HepG2 (cell line): ENCODE data around the gene TACC3. TPM values are rescaled to one million over a fixed set of nuclear protein-coding genes. Genes with fewer than 3 reads are reported as not detected.
A peak's percentile ranks its signal among the peaks of the same experiment; 100 is the strongest.

Experiments used
- ATAC-seq: fragments of 200-7000 bp; cut with Tn5 transposase; 3 replicates; pipeline ENCODE4 v1.9.1; 2020; ENCODE audit warnings: mild to moderate bottlenecking, moderate library complexity
- BruUV-seq: library from RNA; stranded (reverse); fragments of 400-500 nt; replicated peaks from 2 replicates; lab custom pipeline; 2021; lab: Mats Ljungman, UMichigan
- CTCF ChIA-PET: fragments of 300-600 bp; formaldehyde crosslinking; extraction: SDS; loops from one replicate; lab custom pipeline; 2021; ENCODE audit warnings: low total read pairs, inconsistent platforms, low intra/inter-chr PET ratio; lab: Yijun Ruan, JAX
- POLR2A ChIA-PET: fragments of 350-600 bp; sonication (Branson Sonifier 250); formaldehyde crosslinking; loops from one replicate; lab custom pipeline; 2020; ENCODE audit warnings: antibody characterized with exemption, inconsistent platforms; lab: Yijun Ruan, JAX
- DNase-seq: peaks from one replicate; pipeline ENCODE4 v3.0.0-alpha.2; 2015; ENCODE audit warnings: low spot score
- FAIRE-seq: peaks from 3 replicates; lab custom pipeline; 2011; peaks lifted over from hg19 to GRCh38; lab: Jason Lieb, UNC
- H2AFZ ChIP-seq: one replicate; pipeline ENCODE4 v1.6.1; 2011; ENCODE audit warnings: low read length, inconsistent platforms
- H3K27ac ChIP-seq: fragments of 300-600 bp; 3 replicates; pipeline ENCODE4 v1.8.0; 2011; ENCODE audit warnings: mixed run types, mild to moderate bottlenecking, mixed read lengths, low read length, inconsistent platforms; ENCODE audit not compliant: insufficient read depth; ENCODE audit errors: extremely low read length
- H3K27me3 ChIP-seq, 2 experiments: fragments of 200-600 bp in 1 of 2; 2 replicates in 1 of 2; 3 replicates in 1 of 2; pipeline versions ENCODE4 v1.6.0 to v1.8.0; 2011; ENCODE audit warnings: low read length in 2 of 2, mild to moderate bottlenecking in 2 of 2, moderate library complexity in 2 of 2, inconsistent platforms in 1 of 2; ENCODE audit not compliant: insufficient read depth in 2 of 2, control insufficient read depth in 1 of 2
- H3K36me3 ChIP-seq, 2 experiments: fragments of 200-600 bp in 1 of 2; replicated peaks in 1 of 2; 2 replicates in 1 of 2; 3 replicates in 1 of 2; pipeline versions ENCODE4 v1.5.1 to v1.8.0; 2011; ENCODE audit warnings: low read length in 2 of 2, inconsistent platforms in 1 of 2; ENCODE audit not compliant: insufficient read depth in 2 of 2, control insufficient read depth in 1 of 2
- H3K4me1 ChIP-seq: 2 replicates; pipeline ENCODE4 v1.5.1; 2012; ENCODE audit warnings: low read length, inconsistent platforms; ENCODE audit not compliant: insufficient read depth
- H3K4me2 ChIP-seq: 2 replicates; pipeline ENCODE4 v1.6.0; 2011; ENCODE audit warnings: low read depth, low read length, inconsistent platforms
- H3K4me3 ChIP-seq, 3 experiments: fragments of 200-600 bp in 1 of 3; sonication (generic), shearing (Covaris generic) in 1 of 3; replicated peaks in 1 of 3; 2 replicates each; pipeline ENCODE4 v1.5.1; 2011 to 2016; ENCODE audit warnings: low read length in 3 of 3, inconsistent platforms in 2 of 3, low read depth in 2 of 3, mild to moderate bottlenecking in 2 of 3, control low read depth in 1 of 3, mixed read lengths in 1 of 3; ENCODE audit not compliant: insufficient read depth in 1 of 3
- H3K79me2 ChIP-seq: one replicate; pipeline ENCODE4 v1.6.1; 2011; ENCODE audit warnings: low read length, inconsistent platforms; ENCODE audit not compliant: insufficient read depth
- H3K9ac ChIP-seq: 2 replicates; pipeline ENCODE4 v1.6.0; 2011; ENCODE audit warnings: mild to moderate bottlenecking, low read depth, low read length, inconsistent platforms; ENCODE audit not compliant: insufficient read depth
- H3K9me3 ChIP-seq: 2 replicates; pipeline ENCODE4 v1.5.1; 2012; ENCODE audit warnings: mild to moderate bottlenecking, low read length
- H4K20me1 ChIP-seq: 2 replicates; pipeline ENCODE4 v1.6.0; 2011; ENCODE audit warnings: inconsistent platforms, mild to moderate bottlenecking, low read length, moderate library complexity; ENCODE audit not compliant: insufficient read depth
- BCL3 ChIP-seq: sonication (generic); formaldehyde crosslinking; IDR thresholded peaks from 2 replicates; pipeline ENCODE4 v1.5.1; 2020; ENCODE audit warnings: mild to moderate bottlenecking, missing genetic modification reagents, moderate library complexity
- ELF1 ChIP-seq: sonication (generic); formaldehyde crosslinking; IDR thresholded peaks from 2 replicates; pipeline ENCODE4 v1.4.0; 2020; ENCODE audit warnings: missing genetic modification reagents
- FOSL1 ChIP-seq: sonication (generic); formaldehyde crosslinking; IDR thresholded peaks from 2 replicates; pipeline ENCODE4 v1.9.0; 2021; ENCODE audit warnings: missing genetic modification reagents, borderline replicate concordance
- GATAD2A ChIP-seq: IDR thresholded peaks from 2 replicates; pipeline ENCODE4 v1.6.1; 2016
- IRF1 ChIP-seq: sonication (generic); formaldehyde crosslinking; IDR thresholded peaks from 2 replicates; pipeline ENCODE4 v1.4.0; 2020; ENCODE audit warnings: low read depth, mild to moderate bottlenecking, missing genetic modification reagents
- KAT7 ChIP-seq: IDR thresholded peaks from 2 replicates; pipeline ENCODE4 v1.6.1; 2018; ENCODE audit warnings: borderline replicate concordance, missing compliant biosample characterization
- KAT8 ChIP-seq: IDR thresholded peaks from 2 replicates; pipeline ENCODE4 v1.6.1; 2016; ENCODE audit warnings: missing genetic modification reagents, missing compliant biosample characterization
- MAFK ChIP-seq, 2 experiments: IDR thresholded peaks in 1 of 2; conservative IDR thresholded peaks in 1 of 2; 2 replicates each; pipeline ENCODE4 v1.6.1; 2011; ENCODE audit warnings: improper control_type of control experiment in 2 of 2, low read length in 2 of 2
- MBNL3 ChIP-seq: fragments of 250-450 bp; sonication (Bioruptor Pico); conservative IDR thresholded peaks from 2 replicates; pipeline ENCODE4 v1.8.0; 2022; ENCODE audit warnings: mild to moderate bottlenecking, inconsistent platforms
- MED13 ChIP-seq: sonication (generic); formaldehyde crosslinking; IDR thresholded peaks from 2 replicates; pipeline ENCODE4 v1.5.0; 2020; ENCODE audit warnings: missing genetic modification reagents
- NAIF1 ChIP-seq: sonication (generic); formaldehyde crosslinking; IDR thresholded peaks from 2 replicates; pipeline ENCODE4 v1.5.0; 2020; ENCODE audit warnings: mild to moderate bottlenecking, missing genetic modification reagents, borderline replicate concordance
- PRPF4 ChIP-seq: fragments of 200-400 bp; formaldehyde crosslinking; IDR thresholded peaks from 2 replicates; pipeline ENCODE4 v1.6.1; 2016; ENCODE audit warnings: low read length, low read depth; ENCODE audit not compliant: poor library complexity, severe bottlenecking
- SNAPC5 ChIP-seq: sonication (generic); formaldehyde crosslinking; IDR thresholded peaks from 2 replicates; pipeline ENCODE4 v1.8.1; 2023; ENCODE audit warnings: mild to moderate bottlenecking, missing genetic modification reagents, borderline replicate concordance
- TEF ChIP-seq: sonication (generic); formaldehyde crosslinking; IDR thresholded peaks from 2 replicates; pipeline ENCODE4 v1.5.0; 2020; ENCODE audit warnings: missing genetic modification reagents
- TRIM24 ChIP-seq: sonication (generic); formaldehyde crosslinking; IDR thresholded peaks from 2 replicates; pipeline ENCODE4 v1.8.0; 2022; ENCODE audit warnings: mild to moderate bottlenecking, missing genetic modification reagents
- ZBTB7B ChIP-seq: sonication (generic); formaldehyde crosslinking; IDR thresholded peaks from 2 replicates; pipeline ENCODE4 v1.4.0; 2020; ENCODE audit warnings: missing genetic modification reagents
- ZNF574 ChIP-seq: sonication (generic); formaldehyde crosslinking; IDR thresholded peaks from 2 replicates; pipeline ENCODE4 v1.4.0; 2020; ENCODE audit warnings: missing genetic modification reagents
- ZNF720 ChIP-seq: sonication (generic); formaldehyde crosslinking; IDR thresholded peaks from 2 replicates; pipeline ENCODE4 v1.4.0; 2020; ENCODE audit warnings: missing genetic modification reagents
- ZNF776 ChIP-seq: sonication (generic); formaldehyde crosslinking; IDR thresholded peaks from 2 replicates; pipeline ENCODE4 v1.4.0; 2020; ENCODE audit warnings: mild to moderate bottlenecking, missing genetic modification reagents
- ZSCAN29 ChIP-seq: sonication (generic); formaldehyde crosslinking; conservative IDR thresholded peaks from 2 replicates; pipeline ENCODE4 v1.4.0; 2020; ENCODE audit warnings: mild to moderate bottlenecking, missing genetic modification reagents
- WGBS: methylation state at CpG from one replicate; pipeline ENCODE4 v1.1.6; 2017; ENCODE audit warnings: low lambda C conversion rate; 5-methylcytosine and 5-hydroxymethylcytosine counted together
- in situ Hi-C: cut with HindIII; loops from 2 replicates; pipeline ENCODE4 v1.10.0; 2017; ENCODE audit warnings: low pct_unique_long_range_greater_than_20kb; ENCODE audit not compliant: extremely low pct_ligation_motif_present
- intact Hi-C: fragments of 100-400 bp; cut with micrococcal nuclease; formaldehyde crosslinking; loops from one replicate; pipeline ENCODE4 v1.10.0; 2022; ENCODE audit not compliant: unreplicated experiment
- polyA plus RNA-seq, 8 experiments: library from polyadenylated mRNA; depleted of rRNA in 3 of 8; stranded (reverse) in 7 of 8; unstranded in 1 of 8; fragments of >200 nt; fragmentation: Illumina TruSeq in 4 of 8; extraction: Trizol in 4 of 8; gene quantifications; 2 replicates each; pipeline versions ENCODE4 v1.2.1 to v1.2.3, GENCODE V29; 2011 to 2016; ENCODE audit warnings: low read depth in 4 of 8, missing spikeins in 1 of 8, mixed read lengths in 1 of 8; ENCODE audit not compliant: insufficient read depth in 1 of 8
- total RNA-seq, 5 experiments: library from RNA; depleted of rRNA; stranded (reverse); fragments of >200 nt; fragmentation: Illumina TruSeq; extraction: Trizol; gene quantifications; 2 replicates each; pipeline ENCODE4 v1.2.3, GENCODE V29; 2016; ENCODE audit warnings: low read depth in 1 of 5

TACC3 gene
- total and polyA plus RNA-seq, 2 of the 13 experiments (the other 11 are each of a cell fraction or from before 2014, with no cell fraction given) = 20.3 to 21.2 TPM

GRCh38 chr4:1767770-1768366 lies 46.5 kb downstream of the TACC3 start:
- intact Hi-C loops = loop anchor here (2.0 kb wide), 2 partner anchors 15 to 21 kb away; no protein-coding TSS in a partner anchor
- H3K79me2 ChIP-seq = no peaks in the 10 kb centered on the region
- H4K20me1 ChIP-seq = no peaks in the 10 kb centered on the region
- no peak overlapping the region for H2AFZ ChIP-seq
- H3K27ac ChIP-seq = peak overlapping the region; percentile 83
- H3K36me3 ChIP-seq = no peaks in the 10 kb centered on the region
- ChIA-PET POLR2A (interaction anchor here (0.6 to 34.3 kb wide), 10 partner anchors 8 to 103 kb away, joined by 3 to 1258 read pairs (median 10); partner anchors contain the start of genes FGFR3 and NSD2), CTCF (interaction anchor here (1.3 to 1.8 kb wide), 2 partner anchors 21 to 42 kb away, joined by 5 read pairs; no protein-coding TSS in a partner anchor)
- no TSS peak for BruUV-seq
- no peaks in the 10 kb centered on the region for H3K9me3 ChIP-seq
- H3K4me3 ChIP-seq = peak overlapping the region; percentile 51 to 67 (median 59)
- in situ Hi-C loops = no loop called here
- peak overlapping the region; percentile 94 for H3K4me2 ChIP-seq
- peak overlapping the region; percentile 72 for H3K9ac ChIP-seq
- DNase-seq = peak; percentile 76
- peak; percentile 20 for ATAC-seq
- H3K27me3 ChIP-seq = no peaks in the 10 kb centered on the region
- WGBS = 0% methylated on average over 7 of the region's 32 CpGs
- peaks cover 83% of the 10 kb centered on the region for H3K4me1 ChIP-seq
- no peak for FAIRE-seq
- no peak; the same call in 1 of the 2 replicates for TF ChIP-seq ZNF574 (CRISPR knock-in tag)
- no peak for TF ChIP-seq MED13 (CRISPR knock-in tag)
- TF ChIP-seq ZNF776 = no peak
- no peak for TF ChIP-seq IRF1 (CRISPR knock-in tag)
- 0 out of 2 replicates have a peak, but pooled peaks have one; percentile 5 for TF ChIP-seq ZBTB7B (CRISPR knock-in tag)
- 0 out of 2 replicates have a peak, but pooled peaks have one; percentile 32 for TF ChIP-seq GATAD2A (CRISPR knock-in tag)
- no peak for TF ChIP-seq PRPF4
- no peak for TF ChIP-seq KAT8 (CRISPR knock-in tag)
- TF ChIP-seq TEF (CRISPR knock-in tag) = no peak
- TF ChIP-seq TRIM24 (CRISPR knock-in tag) = no peak
- TF ChIP-seq BCL3 (CRISPR knock-in tag) = no peak
- TF ChIP-seq FOSL1 = no peak
- TF ChIP-seq MBNL3 = no peak
- TF ChIP-seq ZNF720 = no peak
- 0 out of 2 replicates have a peak, but pooled peaks have one; percentile 65 for TF ChIP-seq NAIF1 (CRISPR knock-in tag)
- no peak for TF ChIP-seq MAFK (conservative IDR thresholded peaks at IDR 0.05 in 1 of 2, IDR thresholded peaks at IDR 0.05 in 1 of 2; ENCODE audit: low read length in 2 of 2)
- TF ChIP-seq KAT7 (CRISPR knock-in tag) = no peak
- no peak for TF ChIP-seq SNAPC5 (CRISPR knock-in tag)
- no peak for TF ChIP-seq ZSCAN29 (CRISPR knock-in tag)
- no peak for TF ChIP-seq ELF1 (CRISPR knock-in tag)
